GM12872 (cell line): ENCODE data around the gene DGKG.

ENCODE experiments used
- CTCF ChIP-seq: IDR thresholded peaks from 3 replicates; pipeline ENCODE4 v1.5.1; 2011; ENCODE audit warnings: low read depth, mild to moderate bottlenecking, low read length, moderate library complexity; ENCODE audit not compliant: insufficient read depth

The DGKG gene

GRCh38 chr3:186221760-186222378 lies 140.2 kb downstream of the DGKG start:
- TF ChIP-seq CTCF, result no peak

- no peak for TF ChIP-seq CTCF
These were observed 141.0 kb downstream of the DGKG start for GRCh38 chr3:186220911-186221645.

GRCh38 chr3:186220365-186220764 lies 141.7 kb downstream of the DGKG start:
- no peak for TF ChIP-seq CTCF

GRCh38 chr3:186219211-186219638 lies 142.8 kb downstream of the DGKG start:
- TF ChIP-seq CTCF, result no peak

GRCh38 chr3:186218421-186218820 lies 143.6 kb downstream of the DGKG start:
- no peak for TF ChIP-seq CTCF

GRCh38 chr3:186217820-186218164 lies 144.2 kb downstream of the DGKG start:
- no peak for TF ChIP-seq CTCF

- no peak for TF ChIP-seq CTCF
These were observed 144.9 kb downstream of the DGKG start for GRCh38 chr3:186216900-186217819.
